Measurements from ENCODE around the gene TARS3.

The TARS3 gene

DNA sequence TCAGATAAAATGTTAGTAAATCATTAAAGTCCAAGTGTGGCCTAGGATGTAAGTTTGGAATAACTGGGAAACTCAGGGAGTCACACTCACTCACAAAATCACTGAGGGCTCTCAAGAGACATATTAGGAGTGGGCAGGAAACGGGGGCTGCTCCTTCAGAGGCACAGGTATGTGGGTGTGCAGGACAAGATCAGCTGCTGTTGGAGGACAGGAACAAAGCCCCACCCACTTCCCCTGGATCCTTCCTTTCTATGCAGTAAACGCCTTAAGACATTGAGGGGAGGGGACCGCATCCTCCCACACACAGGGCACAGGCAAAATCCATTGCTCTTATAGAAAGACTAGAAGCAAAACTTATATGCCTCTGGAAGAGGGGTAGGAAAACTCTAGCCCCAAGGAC, 102.3 kb downstream of the TARS3 start:
- H3K27me3 ChIP-seq (ENCODE audit: insufficient read depth, low read depth, severe bottlenecking): no peaks in the 10 kb centered on the region
- H3K27ac ChIP-seq: no peak overlapping the region
- TF ChIP-seq, protein P1, sequence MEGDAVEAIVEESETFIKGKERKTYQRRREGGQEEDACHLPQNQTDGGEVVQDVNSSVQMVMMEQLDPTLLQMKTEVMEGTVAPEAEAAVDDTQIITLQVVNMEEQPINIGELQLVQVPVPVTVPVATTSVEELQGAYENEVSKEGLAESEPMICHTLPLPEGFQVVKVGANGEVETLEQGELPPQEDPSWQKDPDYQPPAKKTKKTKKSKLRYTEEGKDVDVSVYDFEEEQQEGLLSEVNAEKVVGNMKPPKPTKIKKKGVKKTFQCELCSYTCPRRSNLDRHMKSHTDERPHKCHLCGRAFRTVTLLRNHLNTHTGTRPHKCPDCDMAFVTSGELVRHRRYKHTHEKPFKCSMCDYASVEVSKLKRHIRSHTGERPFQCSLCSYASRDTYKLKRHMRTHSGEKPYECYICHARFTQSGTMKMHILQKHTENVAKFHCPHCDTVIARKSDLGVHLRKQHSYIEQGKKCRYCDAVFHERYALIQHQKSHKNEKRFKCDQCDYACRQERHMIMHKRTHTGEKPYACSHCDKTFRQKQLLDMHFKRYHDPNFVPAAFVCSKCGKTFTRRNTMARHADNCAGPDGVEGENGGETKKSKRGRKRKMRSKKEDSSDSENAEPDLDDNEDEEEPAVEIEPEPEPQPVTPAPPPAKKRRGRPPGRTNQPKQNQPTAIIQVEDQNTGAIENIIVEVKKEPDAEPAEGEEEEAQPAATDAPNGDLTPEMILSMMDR (IDR thresholded peaks at IDR 0.05; ENCODE audit: low read depth, low read length): no peak
- H3K4me3 ChIP-seq (ENCODE audit: low read depth, low read length): no peak overlapping the region
- H3K36me3 ChIP-seq: no peaks in the 10 kb centered on the region
- no peak for DNase-seq
- no peaks in the 10 kb centered on the region for H3K9me3 ChIP-seq (ENCODE audit: severe bottlenecking)

DNA sequence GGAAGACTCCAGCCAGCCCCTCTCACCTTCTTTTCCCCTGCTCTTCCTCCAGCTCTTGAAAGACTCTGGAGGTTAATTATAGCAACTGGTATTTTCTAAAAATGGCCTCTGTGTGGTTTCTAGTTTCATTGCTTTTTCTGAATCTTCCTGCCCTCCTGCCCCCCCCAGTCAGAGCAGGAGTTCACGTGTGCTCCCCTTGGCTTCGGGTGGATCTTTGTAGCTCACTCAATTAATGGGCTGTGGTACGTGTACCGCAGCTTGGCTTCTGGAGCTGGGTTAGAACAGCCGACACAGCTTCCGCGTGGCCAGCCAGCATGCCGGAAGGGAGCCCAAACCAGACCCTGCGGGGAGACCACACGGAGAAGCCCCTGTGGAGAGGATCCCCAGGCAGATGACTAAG, 103.6 kb downstream of the TARS3 start:
- no peaks in the 10 kb centered on the region for H3K27me3 ChIP-seq (ENCODE audit: insufficient read depth, low read depth, severe bottlenecking)
- no peak overlapping the region for H3K4me3 ChIP-seq (ENCODE audit: low read depth, low read length)
- no peaks in the 10 kb centered on the region for H3K9me3 ChIP-seq (ENCODE audit: severe bottlenecking)
- TF ChIP-seq, protein P1 (IDR thresholded peaks at IDR 0.05; ENCODE audit: low read depth, low read length): no peak
- H3K27ac ChIP-seq: no peak overlapping the region
- DNase-seq: no peak
- no peaks in the 10 kb centered on the region for H3K36me3 ChIP-seq

DNA sequence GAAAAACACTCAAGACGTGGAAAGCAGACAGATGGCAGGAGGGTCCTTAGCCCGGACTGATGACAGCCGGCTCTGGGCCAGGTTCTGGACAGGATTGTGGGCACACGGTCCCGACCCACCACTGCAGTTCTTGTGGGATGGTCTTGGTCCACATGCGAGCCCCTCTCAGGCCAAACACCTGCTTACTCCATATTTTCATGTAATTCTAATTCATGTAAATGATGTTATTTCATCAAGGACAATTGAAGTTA, 104.7 kb downstream of the TARS3 start:
- TF ChIP-seq, protein P1 (IDR thresholded peaks at IDR 0.05; ENCODE audit: low read depth, low read length): no peak
- H3K27me3 ChIP-seq (ENCODE audit: insufficient read depth, low read depth, severe bottlenecking): no peaks in the 10 kb centered on the region
- no peak overlapping the region for H3K4me3 ChIP-seq (ENCODE audit: low read depth, low read length)
- H3K9me3 ChIP-seq (ENCODE audit: severe bottlenecking): no peaks in the 10 kb centered on the region
- DNase-seq: no peak
- H3K36me3 ChIP-seq: no peaks in the 10 kb centered on the region
- no peak overlapping the region for H3K27ac ChIP-seq

DNA sequence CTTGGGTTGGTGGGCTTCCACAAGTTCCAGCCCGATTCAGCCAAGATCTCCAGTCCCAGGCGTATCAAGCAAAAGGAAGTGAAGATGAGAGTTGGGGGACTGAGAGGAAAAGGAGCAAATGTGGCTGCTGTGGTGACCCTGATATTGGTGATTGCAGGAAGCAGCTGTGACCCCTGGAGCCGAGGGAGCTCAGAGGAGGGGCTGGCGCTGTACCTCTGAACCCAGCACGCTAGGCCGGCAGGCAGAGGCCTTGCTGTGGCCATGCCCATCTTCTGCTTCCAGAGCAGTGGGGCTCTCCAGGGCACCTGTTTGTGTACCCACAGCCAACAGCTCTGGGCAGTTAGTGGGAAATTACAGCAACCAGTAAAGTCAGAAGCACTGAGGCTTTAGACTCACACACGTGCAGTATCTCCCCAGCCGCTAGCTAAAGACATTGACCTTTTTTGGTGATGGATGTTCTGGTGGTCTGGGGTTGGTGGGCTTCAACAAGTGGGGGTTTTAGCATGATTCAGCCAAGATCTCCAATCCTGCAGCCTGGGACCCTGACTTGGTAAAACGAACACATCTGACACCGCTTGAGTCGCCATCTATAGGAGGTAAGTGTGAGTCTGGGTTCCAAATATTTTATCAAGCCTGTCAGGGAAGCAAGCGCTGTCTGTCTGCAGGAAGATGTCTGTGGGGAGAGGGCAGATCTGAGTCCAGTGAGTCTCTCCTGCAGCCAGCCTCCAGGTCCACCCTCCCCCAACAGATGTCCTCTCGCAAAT, 105.2 kb downstream of the TARS3 start:
- DNase-seq: no peak
- Histone ChIP-seq H3K36me3 (no peaks in the 10 kb centered on the region), H3K4me3 (ENCODE audit: low read depth, low read length) (no peak overlapping the region), H3K9me3 (ENCODE audit: severe bottlenecking) (no peaks in the 10 kb centered on the region), H3K27me3 (ENCODE audit: insufficient read depth, low read depth, severe bottlenecking) (no peaks in the 10 kb centered on the region), H3K27ac (no peak overlapping the region)
- TF ChIP-seq, protein P1 (IDR thresholded peaks at IDR 0.05; ENCODE audit: low read depth, low read length): no peak

DNA sequence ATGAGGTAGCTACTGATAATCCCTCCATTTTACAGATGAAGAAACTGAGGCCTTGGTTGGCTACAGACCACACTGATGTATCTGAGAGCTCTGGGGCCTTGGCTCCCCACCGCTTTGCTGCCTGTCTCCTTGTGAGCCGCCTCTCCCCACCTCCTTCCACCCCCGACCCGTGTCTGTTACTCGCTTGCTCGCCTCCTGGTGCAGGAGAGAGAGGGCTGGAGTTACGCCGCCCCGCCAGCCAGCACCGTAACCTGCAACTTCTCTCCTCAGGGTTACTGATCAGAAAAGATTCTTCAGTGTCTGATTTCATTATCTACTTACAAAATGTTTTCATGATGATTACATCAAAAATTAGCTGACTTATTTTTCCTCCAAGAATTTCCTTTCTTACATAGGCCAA, 106.2 kb downstream of the TARS3 start:
- no peak overlapping the region for H3K27ac ChIP-seq
- H3K4me3 ChIP-seq (ENCODE audit: low read depth, low read length): no peak overlapping the region
- no peaks in the 10 kb centered on the region for H3K27me3 ChIP-seq (ENCODE audit: insufficient read depth, low read depth, severe bottlenecking)
- no peaks in the 10 kb centered on the region for H3K36me3 ChIP-seq
- DNase-seq: no peak
- TF ChIP-seq, protein P1 (IDR thresholded peaks at IDR 0.05; ENCODE audit: low read depth, low read length): no peak
- H3K9me3 ChIP-seq (ENCODE audit: severe bottlenecking): no peaks in the 10 kb centered on the region

DNA sequence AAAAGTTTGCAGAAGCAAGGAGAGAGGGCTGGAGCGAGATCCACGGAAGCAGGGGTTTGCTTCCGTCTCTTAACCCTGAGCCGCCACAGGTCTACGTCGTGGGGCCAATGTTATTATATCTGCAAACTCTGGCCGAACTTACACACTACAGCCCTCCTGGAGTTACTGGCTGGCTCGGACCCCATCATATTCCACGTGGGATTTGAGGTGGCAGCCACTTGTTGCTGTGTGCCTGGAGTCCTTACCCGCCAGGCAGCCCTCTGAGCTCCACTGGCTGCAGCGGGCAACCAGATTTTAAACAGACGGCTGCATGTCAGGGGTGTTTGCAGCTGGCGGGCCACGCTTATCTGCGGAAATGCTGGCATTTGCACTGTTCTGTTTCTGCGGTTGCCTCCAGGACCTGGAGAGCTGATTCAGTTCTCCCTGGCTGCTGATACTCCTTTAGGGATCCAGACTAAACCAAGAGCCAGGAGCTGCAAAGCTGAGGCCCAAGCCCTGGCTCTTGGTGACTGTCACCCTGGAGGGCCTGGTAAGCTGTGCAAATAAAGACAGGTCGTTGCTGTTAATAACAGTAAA, 106.8 kb downstream of the TARS3 start:
- no peak for DNase-seq
- H3K27me3 ChIP-seq (ENCODE audit: insufficient read depth, low read depth, severe bottlenecking): no peaks in the 10 kb centered on the region
- TF ChIP-seq, protein P1 (IDR thresholded peaks at IDR 0.05; ENCODE audit: low read depth, low read length): no peak
- H3K36me3 ChIP-seq: no peaks in the 10 kb centered on the region
- no peak overlapping the region for H3K27ac ChIP-seq
- no peak overlapping the region for H3K4me3 ChIP-seq (ENCODE audit: low read depth, low read length)
- H3K9me3 ChIP-seq (ENCODE audit: severe bottlenecking): no peaks in the 10 kb centered on the region

All from WERI-Rb-1 (cell line).